Umbilical cord (tissue), 1 donor: ENCODE results near the gene LSM4. TPM values are rescaled to one million over a fixed set of nuclear protein-coding genes. Genes with fewer than 3 reads are reported as not detected.

Experiments
- total RNA-seq: library from RNA; depleted of rRNA; stranded (reverse); fragments of >200 nt; gene quantifications from one replicate; pipeline ENCODE4 v1.2.3, GENCODE V29; 2014; ENCODE audit warnings: low replicate concordance; ENCODE audit not compliant: insufficient read depth

Gene LSM4
- total RNA-seq, 1 donor from 2014 or later: 37.6 TPM

Other genes starting within 250 kb of the LSM4 start
- 0.72 TPM for gene IL12RB1, start 236.1 kb downstream of the LSM4 start, total RNA-seq
- gene MAST3, start 225.3 kb downstream of the LSM4 start, total RNA-seq: 2.2 TPM
- gene PIK3R2, start 169.9 kb downstream of the LSM4 start, total RNA-seq: 16.1 TPM
- gene IFI30, start 149.3 kb downstream of the LSM4 start, total RNA-seq: 4.3 TPM
- gene MPV17L2, start 129.9 kb downstream of the LSM4 start, total RNA-seq: 9.4 TPM
- not detected for gene RAB3A, start 119.0 kb downstream of the LSM4 start, total RNA-seq
- gene PDE4C, start 96.6 kb downstream of the LSM4 start, total RNA-seq: 9.9 TPM
- gene IQCN, start 48.6 kb downstream of the LSM4 start, total RNA-seq: 2.4 TPM
- 272 TPM for gene JUND, start 41.5 kb downstream of the LSM4 start, total RNA-seq
- gene PGPEP1, start 17.5 kb upstream of the LSM4 start, total RNA-seq: 11.8 TPM
- gene GDF15, start 63.1 kb upstream of the LSM4 start, total RNA-seq: not detected
- 2.9 TPM for gene LRRC25, start 74.5 kb upstream of the LSM4 start, total RNA-seq
- 24.8 TPM for gene SSBP4, start 96.3 kb upstream of the LSM4 start, total RNA-seq
- gene ISYNA1, start 115.1 kb upstream of the LSM4 start, total RNA-seq: 20.5 TPM
- gene ELL, start 199.0 kb upstream of the LSM4 start, total RNA-seq: 22.6 TPM
- 149 TPM for gene FKBP8, start 220.5 kb upstream of the LSM4 start, total RNA-seq
- 62.4 TPM for gene KXD1, start 234.8 kb upstream of the LSM4 start, total RNA-seq
- gene UBA52, start 248.8 kb upstream of the LSM4 start, total RNA-seq: 513 TPM